SK-N-SH (cell line): ENCODE measurements around the gene TRNP1.

Experiments used
- CTCF ChIP-seq: fragments of 200-600 bp; sonication (generic); IDR thresholded peaks from 2 replicates; pipeline ENCODE4 v1.6.1; 2017; ENCODE audit warnings: antibody characterized with exemption, mild to moderate bottlenecking, moderate library complexity
- EP300 ChIP-seq, 2 experiments: IDR thresholded peaks; 2 replicates each; pipeline versions ENCODE4 v1.4.0 to v1.6.1; 2012; ENCODE audit warnings: borderline replicate concordance in 1 of 2, low read depth in 1 of 2, low read length in 1 of 2
- EZH2phosphoT487 ChIP-seq: fragments of 200-600 bp; sonication (generic); IDR thresholded peaks from 2 replicates; pipeline ENCODE4 v1.6.1; 2017; ENCODE audit warnings: low read depth, mixed run types, mild to moderate bottlenecking, antibody characterized with exemption, moderate library complexity, borderline replicate concordance
- GABPA ChIP-seq: IDR thresholded peaks from 2 replicates; pipeline ENCODE4 v1.4.0; 2012; ENCODE audit warnings: low read depth, mild to moderate bottlenecking
- IRF3 ChIP-seq: fragments of 150-350 bp; IDR thresholded peaks from 2 replicates; pipeline ENCODE4 v1.6.1; 2016; ENCODE audit warnings: mild to moderate bottlenecking, low read depth, low read length
- MEF2A ChIP-seq: IDR thresholded peaks from 2 replicates; pipeline ENCODE4 v1.4.0; 2012; ENCODE audit warnings: low read depth, borderline replicate concordance
- REST ChIP-seq: IDR thresholded peaks from 2 replicates; pipeline ENCODE4 v1.6.1; 2012; ENCODE audit warnings: mild to moderate bottlenecking, low read depth, low read length, moderate library complexity
- RFX5 ChIP-seq: IDR thresholded peaks from 2 replicates; pipeline ENCODE4 v1.6.1; 2012; ENCODE audit warnings: mild to moderate bottlenecking, improper control_type of control experiment, low read length
- USF2 ChIP-seq: fragments of 150-350 bp; IDR thresholded peaks from 2 replicates; pipeline ENCODE4 v1.6.1; 2017; ENCODE audit warnings: antibody characterized with exemption, low read length, low read depth, borderline replicate concordance
- YY1 ChIP-seq: IDR thresholded peaks from 2 replicates; pipeline ENCODE4 v1.4.0; 2012; ENCODE audit warnings: low read depth, mild to moderate bottlenecking

- TF ChIP-seq REST, result no peak
- TF ChIP-seq CTCF, result no peak
- TF ChIP-seq USF2, result no peak
- no peak for TF ChIP-seq RFX5
- no peak for TF ChIP-seq GABPA
- no peak for TF ChIP-seq EP300 (IDR thresholded peaks at IDR 0.05; ENCODE audit: borderline replicate concordance in 1 of 2, low read depth in 1 of 2, low read length in 1 of 2)
- TF ChIP-seq YY1, result no peak
- no peak for TF ChIP-seq MEF2A
- no peak for TF ChIP-seq EZH2phosphoT487
- no peak for TF ChIP-seq IRF3
Measured at GRCh38 chr1:26970810-26971209, 22.7 kb upstream of the TRNP1 start.
